Osteoblast (primary cell): ENCODE measurements around the gene SDF2. TPM values are rescaled to one million over a fixed set of nuclear protein-coding genes. Genes with fewer than 3 reads are reported as not detected.

Source experiments
- DNase-seq: peaks from one replicate; pipeline ENCODE4 v3.0.0; 2011; ENCODE audit warnings: low spot score, mixed read lengths; ENCODE audit not compliant: insufficient read length; ENCODE audit errors: missing footprints
- H2AFZ ChIP-seq: 2 replicates; pipeline ENCODE4 v1.6.0; 2011; ENCODE audit warnings: mild to moderate bottlenecking, low read length
- H3K27ac ChIP-seq: 2 replicates; pipeline ENCODE4 v1.5.1; 2011; ENCODE audit warnings: mild to moderate bottlenecking, low read depth, low read length, moderate library complexity
- H3K27me3 ChIP-seq: 2 replicates; pipeline ENCODE4 v1.6.0; 2012; ENCODE audit warnings: mild to moderate bottlenecking, control low read depth, inconsistent platforms, low read length, moderate library complexity; ENCODE audit not compliant: insufficient read depth
- H3K36me3 ChIP-seq: 2 replicates; pipeline ENCODE4 v1.5.1; 2011; ENCODE audit warnings: mild to moderate bottlenecking, low read length, control low read depth, moderate library complexity; ENCODE audit not compliant: insufficient read depth
- H3K4me1 ChIP-seq: 2 replicates; pipeline ENCODE4 v1.5.1; 2011; ENCODE audit warnings: mild to moderate bottlenecking, low read length, control low read depth, moderate library complexity; ENCODE audit not compliant: insufficient read depth
- H3K4me2 ChIP-seq: 2 replicates; pipeline ENCODE4 v1.6.0; 2011; ENCODE audit warnings: mild to moderate bottlenecking, low read length; ENCODE audit not compliant: insufficient read depth
- H3K4me3 ChIP-seq: fragments of 200-600 bp; sonication (generic); 3 replicates; pipeline ENCODE4 v1.5.1; 2012; ENCODE audit warnings: mild to moderate bottlenecking, low read length, inconsistent platforms; ENCODE audit not compliant: insufficient read depth
- H3K79me2 ChIP-seq: 2 replicates; pipeline ENCODE4 v1.6.0; 2012; ENCODE audit warnings: mild to moderate bottlenecking, low read length, control low read depth, inconsistent platforms; ENCODE audit not compliant: insufficient read depth
- H3K9me3 ChIP-seq: 2 replicates; pipeline ENCODE4 v1.5.1; 2011; ENCODE audit warnings: low read depth, low read length, control low read depth
- H4K20me1 ChIP-seq: 2 replicates; pipeline ENCODE4 v1.6.0; 2012; ENCODE audit warnings: mild to moderate bottlenecking, low read length, control low read depth; ENCODE audit not compliant: insufficient read depth
- CTCF ChIP-seq: IDR thresholded peaks from 2 replicates; pipeline ENCODE4 v1.5.1; 2011; ENCODE audit warnings: mild to moderate bottlenecking, low read depth, low read length, moderate library complexity; ENCODE audit errors: extremely low read depth
- total RNA-seq: library from RNA; depleted of rRNA; stranded (reverse); fragments of >200 nt; gene quantifications from 2 replicates; pipeline ENCODE4 v1.2.3, GENCODE V29; 2012

The SDF2 gene
- total RNA-seq, 1 donor = 40.9 TPM

- Histone ChIP-seq H3K79me2 (no peaks in the 10 kb centered on the region), H3K4me2 (no peak overlapping the region), H3K27ac (no peak overlapping the region), H4K20me1 (peaks cover 6% of the 10 kb centered on the region), H3K27me3 (no peaks in the 10 kb centered on the region), H3K36me3 (peaks cover 49% of the 10 kb centered on the region), H2AFZ (no peak overlapping the region), H3K9me3 (no peaks in the 10 kb centered on the region), H3K4me1 (no peaks in the 10 kb centered on the region), H3K4me3 (no peak overlapping the region)
- peak; percentile 71 for DNase-seq
- TF ChIP-seq CTCF = no peak
These were observed 42.0 kb upstream of the SDF2 start for GRCh38 chr17:28703552-28704218.

- H2AFZ ChIP-seq = no peak overlapping the region
- no peaks in the 10 kb centered on the region for H3K27me3 ChIP-seq
- H3K9me3 ChIP-seq = no peaks in the 10 kb centered on the region
- peaks cover 59% of the 10 kb centered on the region for H3K36me3 ChIP-seq
- no peaks in the 10 kb centered on the region for H3K79me2 ChIP-seq
- peak; percentile 80 for DNase-seq
- H3K4me2 ChIP-seq = no peak overlapping the region
- peaks cover 6% of the 10 kb centered on the region for H4K20me1 ChIP-seq
- no peaks in the 10 kb centered on the region for H3K4me1 ChIP-seq
- no peak for TF ChIP-seq CTCF
- no peak overlapping the region for H3K27ac ChIP-seq
- H3K4me3 ChIP-seq = no peak overlapping the region
These were observed 41.0 kb upstream of the SDF2 start for GRCh38 chr17:28702752-28703150.

- H2AFZ ChIP-seq = no peak overlapping the region
- H3K4me1 ChIP-seq = no peaks in the 10 kb centered on the region
- H3K27ac ChIP-seq = no peak overlapping the region
- H4K20me1 ChIP-seq = peaks cover 6% of the 10 kb centered on the region
- no peaks in the 10 kb centered on the region for H3K27me3 ChIP-seq
- H3K36me3 ChIP-seq = peaks cover 64% of the 10 kb centered on the region
- no peak overlapping the region for H3K4me2 ChIP-seq
- TF ChIP-seq CTCF = no peak
- DNase-seq = peak; percentile 51
- no peak overlapping the region for H3K4me3 ChIP-seq
- no peaks in the 10 kb centered on the region for H3K9me3 ChIP-seq
- H3K79me2 ChIP-seq = no peaks in the 10 kb centered on the region
These were observed 40.5 kb upstream of the SDF2 start for GRCh38 chr17:28702026-28702751.

GRCh38 chr17:28700830-28701492 is 39.3 kb upstream of the SDF2 start:
- Histone ChIP-seq H3K9me3 (no peaks in the 10 kb centered on the region), H2AFZ (no peak overlapping the region), H3K4me3 (no peak overlapping the region), H3K4me1 (no peaks in the 10 kb centered on the region), H3K27ac (no peak overlapping the region), H3K4me2 (no peak overlapping the region), H3K36me3 (peaks cover 76% of the 10 kb centered on the region), H4K20me1 (peaks cover 6% of the 10 kb centered on the region), H3K79me2 (no peaks in the 10 kb centered on the region), H3K27me3 (no peaks in the 10 kb centered on the region)
- TF ChIP-seq CTCF = no peak
- DNase-seq = peak; percentile 77
